ENCODE results near the gene APH1A. TPM values are rescaled to one million over a fixed set of nuclear protein-coding genes. Genes with fewer than 3 reads are reported as not detected.
"Not testable (repeated sequence)": the region's sequence is repeated elsewhere in the genome, so short reads cannot be mapped to it uniquely, and the experiment has no call there.

Gene APH1A
- total RNA-seq, 1 donor = 122 TPM

DNA sequence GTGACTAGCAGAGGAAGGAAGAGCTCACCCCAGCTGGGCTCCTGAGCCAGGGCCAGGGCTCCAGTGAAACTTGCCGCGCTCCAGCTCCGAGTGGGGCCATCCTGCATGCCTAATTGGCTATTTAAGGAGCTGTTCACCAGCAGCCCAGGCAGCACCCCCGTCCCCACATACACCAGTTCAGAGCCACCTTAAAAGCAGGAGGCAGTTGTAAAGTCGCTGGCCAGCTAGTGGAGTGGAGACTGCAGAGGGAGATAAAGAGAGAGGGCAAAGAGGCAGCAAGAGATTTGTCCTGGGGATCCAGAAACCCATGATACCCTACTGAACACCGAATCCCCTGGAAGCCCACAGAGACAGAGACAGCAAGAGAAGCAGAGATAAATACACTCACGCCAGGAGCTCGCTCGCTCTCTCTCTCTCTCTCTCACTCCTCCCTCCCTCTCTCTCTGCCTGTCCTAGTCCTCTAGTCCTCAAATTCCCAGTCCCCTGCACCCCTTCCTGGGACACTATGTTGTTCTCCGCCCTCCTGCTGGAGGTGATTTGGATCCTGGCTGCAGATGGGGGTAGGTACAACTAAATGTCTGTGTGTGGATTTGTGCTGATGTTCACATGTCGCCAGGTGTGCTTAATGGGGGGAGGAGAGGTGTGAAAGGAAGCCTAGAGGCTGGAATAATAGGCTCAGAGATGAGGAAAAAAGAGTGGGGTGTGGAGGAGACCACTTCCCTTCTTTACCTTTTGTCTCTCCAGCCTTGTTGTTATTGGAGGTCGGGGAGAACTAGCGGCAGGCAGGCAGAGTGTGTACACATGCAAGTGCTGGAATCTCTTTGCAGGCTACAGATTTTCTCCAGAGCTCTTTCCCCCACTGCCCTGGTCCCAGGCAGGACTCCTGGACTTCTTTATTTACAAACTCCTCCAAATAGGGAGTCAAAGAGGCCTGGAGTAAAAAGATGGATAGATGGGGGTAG lies 10.9 kb downstream of the APH1A start, which contains the start of gene CA14:
CA14 (plus strand) TSS at position 151 of the 962 bp plus-strand sequence; CDS start at position 506, 355 bp downstream.
- Histone ChIP-seq H3K9me3 (ENCODE audit: low read depth, low read length) (no peaks in the 10 kb centered on the region), H3K27me3 (ENCODE audit: insufficient read depth, low read length) (peaks cover 36% of the 10 kb centered on the region), H3K4me1 (ENCODE audit: insufficient read depth, low read length) (peaks cover 20% of the 10 kb centered on the region), H3K4me3 (ENCODE audit: low read length) (no peak within 1 kb of the TSS)

DNA sequence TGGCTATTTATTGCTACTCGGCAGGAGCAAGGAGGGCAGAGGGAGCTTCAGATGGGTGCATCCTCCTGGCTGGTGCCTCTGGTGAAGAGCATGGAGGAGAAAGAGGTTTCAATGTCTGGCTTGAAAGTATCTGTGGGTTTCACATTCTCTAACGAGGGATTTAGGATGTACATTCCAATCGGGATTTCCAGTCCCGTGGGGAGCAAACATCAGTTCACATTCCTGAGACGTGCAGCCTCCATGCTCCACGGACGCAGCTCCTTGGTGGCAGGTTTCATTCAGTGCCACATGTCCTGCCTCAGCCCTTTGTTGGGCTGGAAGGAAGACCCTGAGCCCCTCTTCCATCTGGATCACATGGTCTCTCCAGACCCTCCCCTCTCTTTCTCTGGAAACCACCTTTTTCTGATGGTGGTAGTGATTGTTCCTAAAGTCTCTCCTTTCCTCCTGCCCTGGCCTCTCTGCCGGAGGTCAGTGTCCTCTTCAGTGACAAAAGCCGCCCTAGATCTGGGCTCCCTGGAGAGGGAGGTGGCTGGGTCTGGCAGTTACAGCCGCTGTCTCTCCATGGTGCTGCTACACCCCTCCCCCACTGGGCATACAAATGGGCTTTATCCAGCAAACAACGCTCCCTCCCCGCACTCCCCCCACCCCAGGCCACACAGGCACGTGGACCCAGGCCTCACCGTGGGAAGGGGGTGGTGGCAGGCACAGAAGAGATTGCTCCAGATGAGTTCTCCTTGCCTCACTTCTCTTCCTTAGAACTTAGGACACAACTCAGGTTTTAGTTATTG lies 12.1 kb downstream of the APH1A start:
- H3K4me3 ChIP-seq (ENCODE audit: low read length) = no peak overlapping the region
- no peaks in the 10 kb centered on the region for H3K9me3 ChIP-seq (ENCODE audit: low read depth, low read length)
- peaks cover 36% of the 10 kb centered on the region for H3K27me3 ChIP-seq (ENCODE audit: insufficient read depth, low read length)
- peaks cover 20% of the 10 kb centered on the region for H3K4me1 ChIP-seq (ENCODE audit: insufficient read depth, low read length)

DNA sequence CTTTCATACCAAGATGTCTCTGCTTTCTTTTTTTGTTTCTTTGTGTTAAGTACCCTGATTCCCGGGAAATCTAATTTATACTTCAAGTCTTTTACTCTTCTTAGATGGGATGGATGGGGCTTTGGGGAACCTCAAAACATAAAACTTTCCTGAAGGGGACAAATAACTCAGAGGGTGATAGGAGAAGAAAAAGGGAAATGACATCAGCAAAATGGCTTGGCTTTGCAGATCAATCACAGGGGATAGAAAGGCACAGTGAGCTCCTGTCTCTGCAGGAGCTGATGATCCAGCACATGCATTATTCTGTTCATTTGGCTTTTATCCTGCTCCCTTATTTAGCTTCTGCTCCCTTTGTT lies 12.6 kb downstream of the APH1A start:
- Histone ChIP-seq H3K4me3 (ENCODE audit: low read length) (no peak overlapping the region), H3K27me3 (ENCODE audit: insufficient read depth, low read length) (peaks cover 36% of the 10 kb centered on the region)

DNA sequence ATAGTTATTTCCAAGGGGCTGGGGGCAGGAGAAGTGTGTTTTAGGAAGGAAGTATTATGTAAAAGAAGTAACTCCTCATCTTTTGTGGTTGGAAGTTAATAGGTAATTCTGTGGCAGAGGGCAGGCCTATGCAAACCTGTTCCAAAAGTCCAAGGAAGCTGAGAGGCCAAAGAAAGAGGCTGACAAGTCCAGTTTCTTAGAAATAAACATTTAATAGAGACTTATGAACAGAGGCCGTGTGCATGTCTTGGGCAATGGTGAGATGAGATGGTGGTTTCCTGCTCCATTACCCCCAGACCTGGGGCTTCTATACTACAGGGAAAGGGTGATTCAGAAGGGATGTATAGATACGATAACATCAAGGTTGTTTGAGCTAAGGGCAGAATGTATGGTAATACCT lies 18.9 kb downstream of the APH1A start:
- no peak overlapping the region for H3K4me3 ChIP-seq (ENCODE audit: low read length)
- H3K4me1 ChIP-seq (ENCODE audit: insufficient read depth, low read length) = no peaks in the 10 kb centered on the region
- H3K9me3 ChIP-seq (ENCODE audit: low read depth, low read length) = no peaks in the 10 kb centered on the region
- H3K27me3 ChIP-seq (ENCODE audit: insufficient read depth, low read length) = no peaks in the 10 kb centered on the region

More for the DNA sequence above, 12.6 kb downstream of the APH1A start:
- peaks cover 20% of the 10 kb centered on the region for H3K4me1 ChIP-seq (ENCODE audit: insufficient read depth, low read length)
- no peaks in the 10 kb centered on the region for H3K9me3 ChIP-seq (ENCODE audit: low read depth, low read length)

DNA sequence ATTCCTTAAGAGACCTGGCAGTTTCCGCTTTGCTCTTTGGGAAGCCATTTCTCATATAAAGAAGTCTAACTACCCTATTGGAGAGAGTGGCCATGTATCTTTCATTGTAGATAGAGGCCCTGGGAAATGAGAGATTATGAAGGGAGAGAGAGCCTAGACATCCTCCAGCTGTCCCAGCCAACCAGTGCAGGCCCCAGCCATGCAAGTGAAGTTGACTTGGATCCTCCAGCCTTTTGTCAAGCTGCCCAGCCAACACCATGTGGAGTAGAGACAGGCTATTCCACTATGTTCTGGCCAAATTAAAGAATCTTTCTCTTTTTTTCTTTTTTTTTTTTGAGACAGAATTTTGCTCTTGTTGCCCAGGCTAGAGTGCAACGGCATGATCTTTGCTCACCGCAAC lies 25.8 kb downstream of the APH1A start:
- Histone ChIP-seq H3K4me3 (ENCODE audit: low read length) (no peak overlapping the region), H3K9me3 (ENCODE audit: low read depth, low read length) (no peaks in the 10 kb centered on the region), H3K4me1 (ENCODE audit: insufficient read depth, low read length) (no peaks in the 10 kb centered on the region), H3K27me3 (ENCODE audit: insufficient read depth, low read length) (no peaks in the 10 kb centered on the region)

- no peaks in the 10 kb centered on the region for H3K9me3 ChIP-seq (ENCODE audit: low read depth, low read length)
- no peaks in the 10 kb centered on the region for H3K27me3 ChIP-seq (ENCODE audit: insufficient read depth, low read length)
- peaks cover 21% of the 10 kb centered on the region for H3K4me1 ChIP-seq (ENCODE audit: insufficient read depth, low read length)
- H3K4me3 ChIP-seq (ENCODE audit: low read length) = no peak overlapping the region
These were observed 31.1 kb downstream of the APH1A start for GRCh38 chr1:150237746-150238145.

- H3K27me3 ChIP-seq (ENCODE audit: insufficient read depth, low read length); H3K9me3 ChIP-seq (ENCODE audit: low read depth, low read length); H3K4me3 ChIP-seq (ENCODE audit: low read length): not testable (repeated sequence)
These were observed 31.6 kb downstream of the APH1A start for GRCh38 chr1:150237176-150237575.

GRCh38 chr1:150236614-150237100 lies 32.2 kb downstream of the APH1A start:
- Histone ChIP-seq H3K9me3 (ENCODE audit: low read depth, low read length) (no peaks in the 10 kb centered on the region), H3K4me3 (ENCODE audit: low read length) (peak overlapping the region; percentile 97), H3K27me3 (ENCODE audit: insufficient read depth, low read length) (no peaks in the 10 kb centered on the region), H3K4me1 (ENCODE audit: insufficient read depth, low read length) (peaks cover 25% of the 10 kb centered on the region)

More at GRCh38 chr1:150237176-150237575, 31.6 kb downstream of the APH1A start:
- H3K4me1 ChIP-seq (ENCODE audit: insufficient read depth, low read length) = peaks cover 25% of the 10 kb centered on the region

DNA sequence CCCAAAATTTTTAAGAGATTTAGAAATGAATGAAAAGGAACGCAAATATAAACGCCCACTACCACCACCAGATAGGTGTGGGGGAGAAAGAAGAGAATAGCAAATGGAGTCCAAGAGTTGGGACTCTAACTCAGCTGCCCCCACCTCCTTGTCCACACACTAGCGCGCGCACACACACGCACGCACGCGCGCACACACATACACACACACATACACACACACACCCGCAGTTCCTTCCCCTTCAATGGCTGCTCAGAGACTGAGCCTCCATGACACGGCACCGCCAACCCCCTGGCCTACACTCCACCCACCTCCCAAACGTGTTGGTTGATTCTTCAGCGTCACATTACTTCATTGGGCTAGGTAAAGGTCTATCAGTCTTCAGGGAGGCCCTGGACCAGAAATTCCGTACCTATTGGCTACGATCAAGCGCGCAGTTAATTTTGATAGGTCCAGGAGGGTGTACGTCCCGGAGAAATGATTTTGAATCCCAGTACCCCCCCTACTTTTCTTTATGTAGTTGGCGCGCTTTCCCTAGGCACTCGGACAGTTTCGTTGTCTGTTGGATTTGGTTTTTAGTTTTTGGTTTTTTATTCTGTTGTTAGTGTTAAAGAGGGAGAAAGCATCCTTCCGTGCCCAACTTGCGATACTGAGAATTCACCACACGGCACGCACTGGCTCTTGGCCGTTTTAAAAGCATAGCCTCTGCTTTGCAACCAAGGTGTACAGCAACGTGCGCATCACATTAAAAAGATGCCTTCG lies 32.8 kb downstream of the APH1A start, which contains the start of gene ANP32E:
ANP32E (minus strand) TSS at position 261 of the 762 bp plus-strand sequence. CDS start 326 bp downstream, outside the sequence.
- H3K4me3 ChIP-seq (ENCODE audit: low read length) = peak within 1 kb of the TSS; percentile 97
- no peaks in the 10 kb centered on the region for H3K27me3 ChIP-seq (ENCODE audit: insufficient read depth, low read length)
- no peaks in the 10 kb centered on the region for H3K9me3 ChIP-seq (ENCODE audit: low read depth, low read length)
- peaks cover 25% of the 10 kb centered on the region for H3K4me1 ChIP-seq (ENCODE audit: insufficient read depth, low read length)

DNA sequence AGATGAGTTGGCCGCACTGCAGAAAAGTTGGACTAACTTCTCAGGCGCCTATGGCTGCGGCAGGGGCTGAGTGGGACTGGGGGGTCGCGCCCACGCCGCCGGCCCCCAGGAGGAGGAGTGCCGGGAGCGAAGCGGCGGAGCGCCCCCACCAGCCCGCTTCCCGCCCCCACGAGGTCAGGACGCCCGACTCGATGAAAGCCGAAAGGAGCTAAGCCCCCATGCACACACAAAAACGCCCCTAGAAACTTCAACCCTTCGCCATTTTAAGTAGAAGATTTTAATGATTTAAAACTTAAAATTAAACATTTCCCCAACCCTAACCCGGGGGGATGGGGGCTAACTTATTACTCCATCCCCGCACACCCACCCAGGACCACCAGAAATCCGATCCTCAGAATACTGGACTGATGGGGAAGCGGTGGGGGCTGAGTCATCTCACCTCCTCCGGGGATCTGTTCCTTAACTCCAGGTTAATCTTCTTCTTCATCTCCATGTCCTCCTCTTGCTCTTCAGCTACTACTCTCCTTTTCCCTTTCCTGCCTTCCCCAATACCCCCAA lies 33.4 kb downstream of the APH1A start:
- H3K9me3 ChIP-seq (ENCODE audit: low read depth, low read length) = no peaks in the 10 kb centered on the region
- peak overlapping the region; percentile 97 for H3K4me3 ChIP-seq (ENCODE audit: low read length)
- peaks cover 25% of the 10 kb centered on the region for H3K4me1 ChIP-seq (ENCODE audit: insufficient read depth, low read length)
- H3K27me3 ChIP-seq (ENCODE audit: insufficient read depth, low read length) = no peaks in the 10 kb centered on the region

DNA sequence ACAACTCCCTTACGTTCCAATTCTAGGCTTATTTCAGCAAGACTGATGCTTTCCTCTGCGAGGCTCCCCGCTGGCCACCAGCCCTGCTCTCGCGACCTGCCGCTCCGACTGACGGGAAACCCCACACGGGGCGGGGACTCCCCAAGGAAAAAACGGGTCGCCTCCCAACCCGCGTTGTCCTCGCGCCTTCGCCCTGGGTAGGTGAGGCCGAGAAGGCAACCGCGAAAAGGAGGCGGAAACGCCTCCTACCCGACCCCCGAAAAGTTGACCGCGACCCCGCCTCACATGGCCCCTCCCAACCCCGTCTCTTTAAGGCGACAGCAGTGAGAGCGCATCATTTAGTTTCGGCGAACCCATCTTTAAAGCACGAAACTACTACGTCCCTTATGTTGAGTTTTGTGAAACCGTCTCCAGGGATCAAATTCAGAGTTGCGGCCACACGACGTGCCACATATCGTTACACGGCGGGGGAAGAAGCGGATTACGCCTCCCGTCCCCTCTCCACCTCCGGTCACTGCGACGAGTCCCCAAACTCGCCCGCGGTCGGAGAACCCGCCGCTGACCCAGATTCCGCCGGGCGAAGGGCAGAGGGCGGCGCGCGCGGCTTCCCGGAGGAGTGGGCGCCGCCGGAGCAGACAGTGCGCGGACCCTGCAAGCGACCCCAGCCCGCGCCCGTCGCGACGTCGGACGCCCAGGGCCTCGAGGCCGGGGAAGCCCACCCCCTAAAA lies 34.1 kb downstream of the APH1A start:
- peak overlapping the region; percentile 97 for H3K4me3 ChIP-seq (ENCODE audit: low read length)

DNA sequence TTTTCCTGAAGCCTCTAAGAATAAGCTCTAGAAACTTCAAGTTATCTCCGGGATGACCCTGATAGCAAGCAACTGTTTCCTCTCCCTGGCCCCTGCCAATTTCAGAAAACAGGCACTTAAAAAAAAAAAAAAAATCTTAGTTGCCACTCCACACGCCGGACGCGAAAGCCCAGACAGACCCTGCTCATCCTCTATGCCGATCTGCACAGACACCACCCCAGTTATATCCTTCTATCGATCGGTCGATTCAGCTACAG lies 34.6 kb downstream of the APH1A start:
- peaks cover 25% of the 10 kb centered on the region for H3K4me1 ChIP-seq (ENCODE audit: insufficient read depth, low read length)
- H3K9me3 ChIP-seq (ENCODE audit: low read depth, low read length) = no peaks in the 10 kb centered on the region
- peak overlapping the region; percentile 97 for H3K4me3 ChIP-seq (ENCODE audit: low read length)
- H3K27me3 ChIP-seq (ENCODE audit: insufficient read depth, low read length) = no peaks in the 10 kb centered on the region

More for the DNA sequence above, 34.1 kb downstream of the APH1A start:
- Histone ChIP-seq H3K27me3 (ENCODE audit: insufficient read depth, low read length) (no peaks in the 10 kb centered on the region), H3K9me3 (ENCODE audit: low read depth, low read length) (no peaks in the 10 kb centered on the region), H3K4me1 (ENCODE audit: insufficient read depth, low read length) (peaks cover 25% of the 10 kb centered on the region)

DNA sequence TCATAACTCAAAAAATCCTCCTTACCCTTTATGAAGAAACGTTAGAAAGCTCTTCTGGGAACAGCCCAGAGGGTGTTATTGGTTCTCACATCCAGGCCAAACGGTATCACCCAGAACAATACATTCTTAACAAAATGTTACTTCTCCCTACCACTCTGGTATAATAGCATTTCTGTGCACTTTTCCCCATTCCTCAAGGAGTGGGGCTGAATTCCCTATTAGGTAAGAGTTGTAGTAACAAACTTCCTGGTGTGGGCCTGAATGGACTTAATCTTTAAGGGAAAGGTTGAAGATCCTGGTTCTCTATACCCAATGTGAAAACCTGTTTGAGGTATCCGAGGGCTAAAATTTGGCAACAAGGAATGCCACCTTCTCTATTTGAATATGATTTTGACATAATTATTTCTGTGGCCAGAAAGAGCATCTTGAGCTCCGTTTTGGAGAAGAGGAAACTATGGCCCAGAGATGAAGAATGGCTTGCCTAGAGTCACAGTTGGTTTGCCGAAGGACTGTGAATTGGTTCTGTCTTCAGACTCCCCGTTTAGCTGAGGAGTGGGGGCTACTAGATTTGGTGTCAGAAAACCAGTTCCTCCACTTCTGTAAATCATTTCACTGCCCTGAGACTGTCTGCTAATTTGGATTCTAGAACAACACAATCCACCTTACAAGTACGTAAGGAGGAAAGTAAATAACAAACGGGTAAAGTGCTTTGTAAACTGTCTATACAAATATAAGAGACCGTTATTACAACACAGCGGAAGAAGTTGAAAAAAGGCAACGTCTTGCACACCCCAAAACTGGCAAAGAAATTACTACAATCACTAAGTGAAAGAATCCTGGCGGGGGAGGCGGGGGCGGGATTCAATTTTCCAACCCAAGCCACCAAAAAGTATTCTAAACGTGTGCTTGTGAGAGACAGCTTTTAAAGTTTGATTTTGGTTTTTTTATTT lies 35.2 kb downstream of the APH1A start:
- Histone ChIP-seq H3K4me3 (ENCODE audit: low read length) (peak overlapping the region; percentile 97), H3K27me3 (ENCODE audit: insufficient read depth, low read length) (no peaks in the 10 kb centered on the region), H3K4me1 (ENCODE audit: insufficient read depth, low read length) (peaks cover 25% of the 10 kb centered on the region), H3K9me3 (ENCODE audit: low read depth, low read length) (no peaks in the 10 kb centered on the region)

Data from mononuclear cell (primary cell).